GM19455 (cell line): ENCODE results near the gene SEMA3A.

Experiments
- ATAC-seq: cut with Tn5 transposase; IDR thresholded peaks from one replicate; pipeline ENCODE4 v1.9.1; 2021; ENCODE audit not compliant: unreplicated experiment

SEMA3A gene

DNA sequence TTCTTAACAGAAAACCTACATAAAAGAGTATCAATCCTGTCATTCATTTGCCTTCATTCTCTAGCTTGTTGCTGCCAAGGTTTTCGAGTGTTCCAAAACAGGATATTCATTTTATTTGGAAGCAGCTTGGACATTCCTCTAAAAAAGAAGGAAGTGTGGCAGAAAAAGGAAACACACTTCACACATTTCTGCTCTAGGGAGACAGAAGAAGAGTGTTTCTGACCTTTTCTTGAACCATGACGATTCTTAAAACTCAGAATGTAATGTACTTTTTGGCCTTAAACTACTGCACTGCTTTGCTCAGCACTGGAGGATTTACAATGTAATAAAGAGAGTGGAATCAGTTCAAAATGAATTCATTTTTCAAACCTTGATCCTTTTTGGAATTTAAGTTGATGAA is 81.3 kb downstream of the SEMA3A start:
- ATAC-seq: no peak

DNA sequence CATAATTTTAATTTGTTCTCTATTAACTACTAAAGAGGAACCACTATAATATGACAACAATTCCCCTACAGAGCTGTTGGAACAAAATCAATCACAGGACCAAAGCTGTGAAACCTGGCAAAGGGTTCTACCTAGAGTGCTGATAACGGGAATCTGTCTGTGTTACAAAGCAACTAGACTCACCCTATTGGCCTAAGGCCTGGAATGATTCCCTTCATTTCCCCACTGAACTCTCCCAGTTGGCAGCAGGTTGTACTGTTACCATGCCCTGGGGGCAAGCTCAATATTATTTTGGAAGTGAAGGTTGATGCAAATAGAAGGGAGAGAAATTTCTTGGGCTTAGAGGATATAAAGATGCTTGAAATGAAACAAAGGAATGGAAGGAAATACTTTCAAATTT is 81.8 kb downstream of the SEMA3A start:
- ATAC-seq: no peak

GRCh38 chr7:84111842-84112241 is 82.7 kb downstream of the SEMA3A start:
- ATAC-seq: no peak

DNA sequence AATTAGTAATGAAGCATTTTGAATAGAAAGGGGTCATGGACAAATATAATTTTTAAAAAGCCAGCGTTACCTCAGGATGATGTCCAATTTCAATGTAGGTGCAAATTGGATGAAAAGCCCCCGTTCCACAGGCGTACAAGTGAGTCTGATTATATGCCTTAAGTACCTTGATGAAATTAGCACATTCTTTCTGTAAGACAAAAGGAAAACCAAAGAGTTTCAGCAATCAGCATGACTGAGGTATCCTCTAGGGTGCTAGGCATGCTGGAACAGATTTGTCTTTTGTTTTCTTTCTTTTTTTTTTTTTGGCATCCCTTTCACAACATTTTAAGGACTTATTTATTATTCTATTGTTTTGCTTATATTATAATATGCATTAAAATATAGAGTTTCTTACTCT is 84.2 kb downstream of the SEMA3A start:
- ATAC-seq: no peak

- no peak for ATAC-seq
Measured at GRCh38 chr7:84108787-84109186, 85.8 kb downstream of the SEMA3A start.

DNA sequence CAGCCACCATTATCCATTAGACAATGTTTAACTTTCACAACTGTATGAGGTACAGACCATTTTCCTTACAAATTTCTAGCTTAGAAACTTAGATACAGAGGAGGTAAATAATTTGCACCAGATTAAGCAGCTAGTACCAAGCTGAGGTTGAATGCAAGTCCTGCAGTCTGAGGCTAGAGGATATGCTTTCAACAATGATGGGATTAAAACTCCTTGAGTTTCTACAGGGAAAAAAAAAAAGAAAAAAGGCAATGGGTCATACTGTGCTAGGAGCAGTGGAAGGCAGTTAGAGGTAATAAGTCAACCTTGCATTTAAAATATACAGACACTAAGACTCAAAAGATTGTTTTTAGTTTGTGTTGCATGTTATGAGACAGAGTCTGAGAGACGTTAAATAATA is 86.5 kb downstream of the SEMA3A start:
- no peak for ATAC-seq

GRCh38 chr7:84107259-84107658 is 87.3 kb downstream of the SEMA3A start:
- ATAC-seq: no peak

DNA sequence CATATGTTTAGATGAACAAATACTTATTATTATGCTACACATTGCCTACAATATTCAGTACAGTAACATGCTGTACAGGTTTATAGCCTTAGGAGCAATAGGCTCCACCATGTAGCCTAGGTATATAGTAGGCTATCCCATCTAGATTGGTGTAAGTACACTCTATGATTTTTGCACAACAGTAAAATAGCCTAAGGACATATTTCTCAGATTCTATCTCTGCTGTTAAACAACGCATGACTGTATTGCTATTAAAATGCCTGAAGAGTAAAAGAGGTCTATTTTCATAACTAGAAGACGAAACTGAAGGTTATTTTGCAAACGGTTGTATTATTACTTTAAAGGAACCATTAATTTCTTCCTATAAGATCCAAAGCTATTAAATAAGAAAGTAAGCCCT is 88.3 kb downstream of the SEMA3A start:
- ATAC-seq: no peak

GRCh38 chr7:84105586-84105985 is 89.0 kb downstream of the SEMA3A start:
- ATAC-seq: no peak

DNA sequence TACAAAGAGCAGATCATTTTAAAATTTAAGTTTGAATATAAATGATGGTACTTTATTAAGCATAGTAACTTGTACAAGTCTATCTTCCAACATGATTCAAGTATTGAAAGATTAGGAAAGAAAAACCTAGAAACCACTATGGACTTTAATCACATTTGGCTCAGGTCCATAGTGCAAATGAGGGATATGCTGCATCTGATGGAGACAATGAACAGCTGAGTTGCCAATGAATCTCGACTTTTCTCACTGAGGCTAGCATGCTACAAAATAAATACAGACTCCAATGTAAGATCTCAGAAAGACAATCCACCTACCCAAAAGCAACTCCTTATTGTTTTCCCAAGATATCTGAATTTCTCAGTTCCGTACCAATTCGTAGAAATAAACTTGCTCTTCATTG is 89.8 kb downstream of the SEMA3A start:
- no peak for ATAC-seq

DNA sequence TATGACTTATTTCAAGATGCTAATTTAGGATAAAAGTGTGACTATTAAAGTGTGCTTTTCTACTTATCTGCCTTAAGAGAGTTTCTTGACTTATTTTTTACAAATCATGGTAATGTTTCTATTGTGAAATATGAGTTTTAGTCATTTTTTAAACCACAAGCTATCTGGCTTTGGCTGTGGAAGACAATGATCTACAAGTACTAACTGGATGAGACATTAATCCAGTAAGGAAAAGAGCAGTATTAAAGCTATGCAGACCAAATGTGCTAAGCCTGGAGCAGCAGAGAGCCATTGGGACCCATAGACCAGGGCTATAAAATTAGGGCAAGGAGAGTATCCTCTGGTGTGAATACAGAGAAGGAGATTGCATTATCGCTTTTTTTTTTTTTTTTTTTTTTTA is 92.4 kb downstream of the SEMA3A start:
- no peak for ATAC-seq

- ATAC-seq: no peak
Measured at GRCh38 chr7:84100866-84101265, 93.7 kb downstream of the SEMA3A start.

GRCh38 chr7:84095971-84096370 is 98.6 kb downstream of the SEMA3A start:
- no peak for ATAC-seq

GRCh38 chr7:84092207-84092606 is 102.4 kb downstream of the SEMA3A start:
- ATAC-seq: no peak

- no peak for ATAC-seq
Measured at GRCh38 chr7:84091318-84091717, 103.3 kb downstream of the SEMA3A start.

DNA sequence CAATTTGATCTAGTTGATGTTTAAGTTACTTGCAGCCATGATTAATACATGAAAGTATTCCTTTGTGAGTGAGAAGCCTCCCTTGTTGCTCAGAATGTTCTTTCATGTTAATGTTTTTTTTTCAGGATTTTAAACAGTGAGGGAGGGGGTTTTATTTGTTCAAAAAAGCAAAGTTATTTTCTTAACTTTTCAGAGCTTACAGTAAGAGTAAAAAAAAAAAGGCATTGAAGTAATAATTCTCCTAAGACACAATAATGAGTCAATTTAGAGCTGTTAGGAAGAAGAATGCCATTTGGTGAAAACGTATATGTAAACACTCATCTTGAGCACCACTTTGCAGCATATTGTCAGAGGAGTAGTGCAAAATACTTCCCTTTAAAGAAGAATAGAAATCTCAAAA is 105.8 kb downstream of the SEMA3A start:
- no peak for ATAC-seq

- no peak for ATAC-seq
Measured at GRCh38 chr7:84085998-84086397, 108.6 kb downstream of the SEMA3A start.

DNA sequence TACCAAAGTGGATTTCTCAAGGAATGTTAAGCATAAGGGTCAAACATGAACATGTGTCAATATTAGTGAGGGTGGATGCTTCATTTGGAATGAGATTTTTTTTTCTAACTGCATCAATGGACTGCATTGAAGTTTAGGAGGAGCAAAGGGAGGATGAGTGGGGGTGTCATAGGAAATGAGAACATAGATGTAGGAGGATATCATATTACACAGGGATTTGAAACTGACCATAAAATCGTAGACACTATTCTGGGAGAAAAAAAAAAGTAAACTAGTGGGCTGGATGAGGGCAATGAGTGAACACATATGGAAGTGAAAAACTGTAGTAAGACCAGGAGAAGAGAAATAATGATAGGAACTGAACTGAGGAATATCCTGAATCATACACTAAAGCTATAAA is 109.4 kb downstream of the SEMA3A start:
- ATAC-seq: no peak

- no peak for ATAC-seq
Measured at GRCh38 chr7:84083846-84084245, 110.7 kb downstream of the SEMA3A start.

DNA sequence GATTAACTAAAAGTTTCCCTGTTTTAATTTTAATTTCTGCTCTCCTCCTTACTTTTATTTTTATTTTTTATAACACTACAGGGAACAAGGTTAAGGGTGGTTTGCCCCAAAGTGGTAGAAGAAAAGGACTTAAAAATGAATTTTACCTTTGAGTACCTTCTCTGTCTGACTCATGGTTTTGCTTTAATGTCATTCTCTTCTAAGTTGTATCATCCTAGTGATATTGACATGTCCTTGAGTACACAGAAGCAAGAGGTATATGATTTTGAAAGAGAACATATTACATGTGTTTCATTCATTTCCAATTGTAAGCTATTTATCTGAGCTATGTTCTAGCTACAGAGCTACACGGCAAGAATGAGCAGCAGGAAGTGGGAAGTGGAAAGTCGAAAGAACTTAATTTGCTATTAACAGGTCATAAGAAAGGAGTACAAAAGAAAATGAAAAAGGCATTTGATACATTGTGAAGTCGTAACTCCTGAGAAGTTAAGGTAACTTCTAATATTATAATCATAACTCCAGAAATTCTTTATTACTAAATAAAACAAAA is 112.5 kb downstream of the SEMA3A start:
- no peak for ATAC-seq

DNA sequence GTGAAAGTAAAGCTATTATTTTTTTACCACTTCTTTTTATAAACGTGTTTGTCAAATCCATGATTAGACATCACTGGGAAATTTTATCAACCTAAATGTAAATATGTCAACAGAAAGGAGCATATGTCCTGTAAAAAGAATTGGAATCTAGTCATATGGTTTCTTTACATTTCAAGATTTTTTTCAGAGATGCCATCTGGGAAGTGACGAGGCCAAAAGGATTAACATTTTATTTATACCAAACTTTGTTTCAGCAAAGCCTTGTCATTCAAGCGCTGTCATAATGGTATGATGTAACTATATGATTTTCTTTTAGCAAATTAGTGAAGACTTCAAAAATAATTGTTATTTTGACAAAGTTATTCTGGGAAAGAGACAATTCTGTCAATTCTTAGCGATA is 117.3 kb downstream of the SEMA3A start:
- ATAC-seq: no peak

GRCh38 chr7:84076219-84076618 is 118.4 kb downstream of the SEMA3A start:
- ATAC-seq: no peak

DNA sequence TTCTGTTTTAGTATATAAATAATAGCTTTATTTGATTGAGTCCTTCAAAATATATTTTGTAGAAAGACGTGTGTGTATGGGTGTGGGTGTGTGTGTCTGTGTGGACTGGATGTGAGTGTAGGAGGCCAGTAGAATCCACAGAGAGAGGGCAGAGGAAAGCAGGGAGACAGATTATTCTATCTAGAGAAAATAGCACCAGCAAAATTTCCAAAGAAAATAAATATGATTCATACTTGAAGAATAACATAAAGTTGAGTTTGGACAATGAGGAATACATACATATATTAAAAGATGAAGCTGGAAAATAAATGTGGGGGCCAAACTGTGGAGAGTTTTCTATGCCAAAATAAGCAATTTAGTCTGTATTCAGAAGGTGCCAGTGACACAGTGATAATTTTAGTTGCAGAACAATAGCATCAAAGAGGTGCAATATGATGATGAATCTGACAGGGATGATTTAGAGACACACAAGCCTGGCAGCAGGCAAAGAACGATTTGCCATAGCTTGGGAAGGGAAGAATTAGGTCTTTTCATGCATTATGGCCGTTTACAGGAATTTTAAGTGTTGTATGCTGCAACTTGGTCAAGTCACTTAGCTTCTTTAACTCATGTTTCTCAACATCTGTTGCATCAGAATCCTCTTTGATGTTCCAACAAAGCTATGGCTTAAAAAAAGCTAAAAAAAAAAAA is 121.3 kb downstream of the SEMA3A start:
- no peak for ATAC-seq
